HepG2 (cell line): Measurements from ENCODE around the gene MGA. TPM values are rescaled to one million over a fixed set of nuclear protein-coding genes. Genes with fewer than 3 reads are reported as not detected.
A peak's percentile ranks its signal among the peaks of the same experiment; 100 is the strongest.

Source experiments
- ARHGAP35 ChIP-seq: sonication (generic); formaldehyde crosslinking; IDR thresholded peaks from 2 replicates; pipeline ENCODE4 v1.9.0; 2022; ENCODE audit warnings: mild to moderate bottlenecking, inconsistent platforms, moderate library complexity, missing genetic modification reagents, borderline replicate concordance
- ATF7-NPFF ChIP-seq: sonication (generic); formaldehyde crosslinking; IDR thresholded peaks from 2 replicates; pipeline ENCODE4 v1.8.1; 2023; ENCODE audit warnings: mild to moderate bottlenecking, low read depth, missing genetic modification reagents, moderate library complexity
- CBX2 ChIP-seq, 2 experiments: fragments of 200-600 bp in 1 of 2; sonication (generic); formaldehyde crosslinking in 1 of 2; IDR thresholded peaks; 2 replicates each; pipeline versions ENCODE4 v1.7.0 to v1.8.1; 2018 to 2022; ENCODE audit warnings: low read depth in 2 of 2, low read length in 1 of 2, mild to moderate bottlenecking in 1 of 2, missing genetic modification reagents in 1 of 2
- GLMP ChIP-seq: sonication (generic); formaldehyde crosslinking; IDR thresholded peaks from 2 replicates; pipeline ENCODE4 v1.9.0; 2021; ENCODE audit warnings: missing genetic modification reagents, mild to moderate bottlenecking, borderline replicate concordance
- GTF2F1 ChIP-seq: fragments of 150-350 bp; IDR thresholded peaks from 2 replicates; pipeline ENCODE4 v1.6.1; 2014; ENCODE audit warnings: low read length
- HHEX ChIP-seq: IDR thresholded peaks from 2 replicates; pipeline ENCODE4 v1.6.1; 2016; ENCODE audit warnings: control low read depth
- HNF4A ChIP-seq: sonication (generic); formaldehyde crosslinking; IDR thresholded peaks from 2 replicates; pipeline ENCODE4 v1.4.0; 2020; ENCODE audit warnings: missing genetic modification reagents
- KLF6 ChIP-seq: IDR thresholded peaks from 2 replicates; pipeline ENCODE4 v1.8.0; 2016; ENCODE audit warnings: missing biosample characterization, missing genetic modification reagents
- NKX3-1 ChIP-seq: sonication (generic); formaldehyde crosslinking; IDR thresholded peaks from 2 replicates; pipeline ENCODE4 v1.5.0; 2020; ENCODE audit warnings: missing genetic modification reagents
- NR2F2 ChIP-seq: IDR thresholded peaks from 2 replicates; pipeline ENCODE4 v1.6.1; 2012; ENCODE audit warnings: low read depth, inconsistent platforms, borderline replicate concordance
- NRL ChIP-seq: sonication (generic); formaldehyde crosslinking; IDR thresholded peaks from 2 replicates; pipeline ENCODE4 v1.5.0; 2020; ENCODE audit warnings: missing genetic modification reagents, mild to moderate bottlenecking, moderate library complexity, borderline replicate concordance
- SP5 ChIP-seq: IDR thresholded peaks from 2 replicates; pipeline ENCODE4 v1.6.1; 2016; ENCODE audit warnings: low read depth, borderline replicate concordance
- TCF7L2 ChIP-seq: IDR thresholded peaks from 2 replicates; pipeline ENCODE4 v1.6.1; 2011; ENCODE audit warnings: mild to moderate bottlenecking, low read depth, low read length, moderate library complexity
- TRIM24 ChIP-seq: sonication (generic); formaldehyde crosslinking; IDR thresholded peaks from 2 replicates; pipeline ENCODE4 v1.8.0; 2022; ENCODE audit warnings: mild to moderate bottlenecking, missing genetic modification reagents
- XBP1 ChIP-seq: sonication (generic); formaldehyde crosslinking; IDR thresholded peaks from 2 replicates; pipeline ENCODE4 v1.5.0; 2020; ENCODE audit warnings: missing genetic modification reagents
- ZNF17 ChIP-seq: sonication (generic); formaldehyde crosslinking; IDR thresholded peaks from 2 replicates; pipeline ENCODE4 v1.5.0; 2020; ENCODE audit warnings: mild to moderate bottlenecking, missing genetic modification reagents
- ZNF549 ChIP-seq: sonication (generic); formaldehyde crosslinking; IDR thresholded peaks from 2 replicates; pipeline ENCODE4 v1.5.0; 2020; ENCODE audit warnings: missing genetic modification reagents
- ZNF589 ChIP-seq: sonication (generic); formaldehyde crosslinking; conservative IDR thresholded peaks from 2 replicates; pipeline ENCODE4 v1.8.0; 2022; ENCODE audit warnings: mild to moderate bottlenecking, moderate library complexity, missing genetic modification reagents
- ZNF766 ChIP-seq: sonication (generic); formaldehyde crosslinking; IDR thresholded peaks from 2 replicates; pipeline ENCODE4 v1.5.0; 2020; ENCODE audit warnings: missing genetic modification reagents, borderline replicate concordance
- ZNF891 ChIP-seq: sonication (generic); formaldehyde crosslinking; IDR thresholded peaks from 2 replicates; pipeline ENCODE4 v1.5.0; 2020; ENCODE audit warnings: mild to moderate bottlenecking, missing genetic modification reagents
- polyA plus RNA-seq, 8 experiments: library from polyadenylated mRNA; depleted of rRNA in 3 of 8; stranded (reverse) in 7 of 8; unstranded in 1 of 8; fragments of >200 nt; fragmentation: Illumina TruSeq in 4 of 8; extraction: Trizol in 4 of 8; gene quantifications; 2 replicates each; pipeline versions ENCODE4 v1.2.1 to v1.2.3, GENCODE V29; 2011 to 2016; ENCODE audit warnings: low read depth in 4 of 8, missing spikeins in 1 of 8, mixed read lengths in 1 of 8; ENCODE audit not compliant: insufficient read depth in 1 of 8
- total RNA-seq, 5 experiments: library from RNA; depleted of rRNA; stranded (reverse); fragments of >200 nt; fragmentation: Illumina TruSeq; extraction: Trizol; gene quantifications; 2 replicates each; pipeline ENCODE4 v1.2.3, GENCODE V29; 2016; ENCODE audit warnings: low read depth in 1 of 5
- TF ChIP-seq, protein P1 (sequence below): sonication (generic); formaldehyde crosslinking; IDR thresholded peaks from 2 replicates; pipeline ENCODE4 v1.8.0; 2022; ENCODE audit warnings: missing genetic modification reagents, mild to moderate bottlenecking, moderate library complexity, borderline replicate concordance
- TF ChIP-seq, protein P2 (sequence below): sonication (generic); formaldehyde crosslinking; IDR thresholded peaks from 2 replicates; pipeline ENCODE4 v1.9.0; 2021; ENCODE audit warnings: missing genetic modification reagents, borderline replicate concordance
- TF ChIP-seq, protein P3 (sequence below): sonication (generic); formaldehyde crosslinking; IDR thresholded peaks from 2 replicates; pipeline ENCODE4 v1.9.0; 2022; ENCODE audit warnings: missing genetic modification reagents, mild to moderate bottlenecking, borderline replicate concordance

The MGA gene
- total and polyA plus RNA-seq, 2 of the 13 experiments (the other 11 are each of a cell fraction or from before 2014, with no cell fraction given): 5.3 to 59.0 TPM

DNA sequence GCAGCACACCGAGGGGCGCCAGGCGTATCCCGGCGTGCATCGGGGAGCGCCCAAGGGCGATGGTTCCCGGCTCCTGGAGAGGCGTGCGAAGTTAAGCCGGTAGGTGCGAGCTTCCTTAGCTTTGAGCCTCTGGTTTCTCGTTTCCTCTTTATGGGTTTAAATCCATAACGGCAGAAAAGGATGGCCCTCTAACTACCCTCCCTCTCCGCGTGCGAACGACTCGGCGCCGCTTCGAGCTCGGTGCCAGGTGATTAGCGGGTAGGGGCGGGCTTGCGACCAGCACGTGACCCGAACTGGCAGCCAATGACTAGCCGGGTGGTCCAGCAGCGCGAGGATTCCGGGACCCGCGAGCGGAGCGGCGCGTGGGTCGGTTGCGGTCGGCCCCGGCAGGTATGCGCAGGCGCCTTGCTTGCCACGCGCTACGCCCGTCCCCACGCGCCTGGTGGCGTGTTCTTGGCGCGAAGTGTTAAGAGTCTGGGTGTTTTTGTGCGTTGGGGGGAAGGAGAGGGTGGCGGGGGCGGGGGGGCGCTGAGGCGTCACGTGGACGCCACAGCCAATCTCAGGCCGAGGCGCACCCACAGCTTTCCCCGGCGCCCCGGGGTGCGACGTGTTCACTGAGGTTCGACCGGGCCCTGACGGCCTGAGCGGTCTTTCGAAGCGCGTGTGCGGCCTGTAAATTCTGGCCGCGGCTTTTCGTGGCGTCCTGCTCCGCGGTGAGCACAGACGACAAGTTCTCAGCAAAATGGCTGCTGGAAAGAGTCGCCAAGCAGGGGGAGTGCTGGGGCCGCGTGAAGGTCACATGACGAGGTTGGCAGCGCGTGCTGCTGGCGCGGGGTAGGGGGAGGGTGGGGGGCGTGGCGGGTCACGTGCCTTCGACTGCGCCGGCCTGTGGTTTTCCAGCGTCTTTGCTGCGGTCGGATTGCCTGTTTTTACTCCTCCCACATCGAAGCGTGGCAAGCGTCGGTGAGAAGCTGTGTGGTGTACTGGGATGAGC, 38.7 kb upstream of the MGA start (continued):
- TF ChIP-seq CBX2 (IDR thresholded peaks at IDR 0.05; ENCODE audit: low read depth, low read length): no peak
- 0 out of 2 replicates have a peak, but pooled peaks have one; percentile 87 for TF ChIP-seq CBX2 (CRISPR knock-in tag; IDR thresholded peaks at IDR 0.05; ENCODE audit: low read depth)
- TF ChIP-seq, protein P1, sequence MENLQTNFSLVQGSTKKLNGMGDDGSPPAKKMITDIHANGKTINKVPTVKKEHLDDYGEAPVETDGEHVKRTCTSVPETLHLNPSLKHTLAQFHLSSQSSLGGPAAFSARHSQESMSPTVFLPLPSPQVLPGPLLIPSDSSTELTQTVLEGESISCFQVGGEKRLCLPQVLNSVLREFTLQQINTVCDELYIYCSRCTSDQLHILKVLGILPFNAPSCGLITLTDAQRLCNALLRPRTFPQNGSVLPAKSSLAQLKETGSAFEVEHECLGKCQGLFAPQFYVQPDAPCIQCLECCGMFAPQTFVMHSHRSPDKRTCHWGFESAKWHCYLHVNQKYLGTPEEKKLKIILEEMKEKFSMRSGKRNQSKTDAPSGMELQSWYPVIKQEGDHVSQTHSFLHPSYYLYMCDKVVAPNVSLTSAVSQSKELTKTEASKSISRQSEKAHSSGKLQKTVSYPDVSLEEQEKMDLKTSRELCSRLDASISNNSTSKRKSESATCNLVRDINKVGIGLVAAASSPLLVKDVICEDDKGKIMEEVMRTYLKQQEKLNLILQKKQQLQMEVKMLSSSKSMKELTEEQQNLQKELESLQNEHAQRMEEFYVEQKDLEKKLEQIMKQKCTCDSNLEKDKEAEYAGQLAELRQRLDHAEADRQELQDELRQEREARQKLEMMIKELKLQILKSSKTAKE (CRISPR knock-in tag): peak; percentile 83
- TF ChIP-seq NR2F2: no peak
- TF ChIP-seq SP5: peak; percentile 30; the same call in 1 of the 2 replicates
- no peak for TF ChIP-seq TCF7L2
- TF ChIP-seq TRIM24: 0 out of 2 replicates have a peak, but pooled peaks have one; percentile 41
- peak; percentile 97 for TF ChIP-seq ZNF891 (CRISPR knock-in tag)
- peak; percentile 96 for TF ChIP-seq KLF6 (CRISPR knock-in tag)
- peak; percentile 99 for TF ChIP-seq ATF7-NPFF (CRISPR knock-in tag)
- no peak for TF ChIP-seq ZNF549 (CRISPR knock-in tag)
- no peak for TF ChIP-seq HHEX (CRISPR knock-in tag)
- TF ChIP-seq GTF2F1: no peak; the same call in 1 of the 2 replicates
- peak; percentile 98 for TF ChIP-seq ZNF766
- TF ChIP-seq NRL (CRISPR knock-in tag): peak; percentile 96
- TF ChIP-seq, protein P2, sequence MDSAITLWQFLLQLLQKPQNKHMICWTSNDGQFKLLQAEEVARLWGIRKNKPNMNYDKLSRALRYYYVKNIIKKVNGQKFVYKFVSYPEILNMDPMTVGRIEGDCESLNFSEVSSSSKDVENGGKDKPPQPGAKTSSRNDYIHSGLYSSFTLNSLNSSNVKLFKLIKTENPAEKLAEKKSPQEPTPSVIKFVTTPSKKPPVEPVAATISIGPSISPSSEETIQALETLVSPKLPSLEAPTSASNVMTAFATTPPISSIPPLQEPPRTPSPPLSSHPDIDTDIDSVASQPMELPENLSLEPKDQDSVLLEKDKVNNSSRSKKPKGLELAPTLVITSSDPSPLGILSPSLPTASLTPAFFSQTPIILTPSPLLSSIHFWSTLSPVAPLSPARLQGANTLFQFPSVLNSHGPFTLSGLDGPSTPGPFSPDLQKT (CRISPR knock-in tag): peak; percentile 85; the same call in 1 of the 2 replicates
- no peak for TF ChIP-seq HNF4A (CRISPR knock-in tag)
- TF ChIP-seq ZNF589 (CRISPR knock-in tag): peak; percentile 94
- peak; percentile 93 for TF ChIP-seq GLMP
- peak; percentile 96 for TF ChIP-seq NKX3-1 (CRISPR knock-in tag)
- peak; percentile 82 for TF ChIP-seq ARHGAP35
- no peak; the same call in 1 of the 2 replicates for TF ChIP-seq ZNF17
- peak; percentile 84 for TF ChIP-seq XBP1 (CRISPR knock-in tag)
- TF ChIP-seq, protein P3, sequence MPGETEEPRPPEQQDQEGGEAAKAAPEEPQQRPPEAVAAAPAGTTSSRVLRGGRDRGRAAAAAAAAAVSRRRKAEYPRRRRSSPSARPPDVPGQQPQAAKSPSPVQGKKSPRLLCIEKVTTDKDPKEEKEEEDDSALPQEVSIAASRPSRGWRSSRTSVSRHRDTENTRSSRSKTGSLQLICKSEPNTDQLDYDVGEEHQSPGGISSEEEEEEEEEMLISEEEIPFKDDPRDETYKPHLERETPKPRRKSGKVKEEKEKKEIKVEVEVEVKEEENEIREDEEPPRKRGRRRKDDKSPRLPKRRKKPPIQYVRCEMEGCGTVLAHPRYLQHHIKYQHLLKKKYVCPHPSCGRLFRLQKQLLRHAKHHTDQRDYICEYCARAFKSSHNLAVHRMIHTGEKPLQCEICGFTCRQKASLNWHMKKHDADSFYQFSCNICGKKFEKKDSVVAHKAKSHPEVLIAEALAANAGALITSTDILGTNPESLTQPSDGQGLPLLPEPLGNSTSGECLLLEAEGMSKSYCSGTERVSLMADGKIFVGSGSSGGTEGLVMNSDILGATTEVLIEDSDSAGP (CRISPR knock-in tag): peak; percentile 86
